Natural killer cell (primary cell): ENCODE data around the gene CFB. TPM values are rescaled to one million over a fixed set of nuclear protein-coding genes. Genes with fewer than 3 reads are reported as not detected.

Experiments
- ATAC-seq, 3 donors: fragments of 150-1000 bp in 2 of 3; fragments of 200-7000 bp in 1 of 3; cut with Tn5 transposase; 1 replicate in 1 of 3; 2 replicates in 2 of 3; pipeline ENCODE4 v1.10.0; 2021; ENCODE audit warnings: mild to moderate bottlenecking in 2 of 3, moderate library complexity in 2 of 3
- DNase-seq, 2 donors: peaks; one replicate each; pipeline versions ENCODE4 v3.0.0 to v3.0.0-alpha.2; 2013 to 2021; ENCODE audit warnings: mixed read lengths in 1 of 2
- H3K27ac ChIP-seq: one replicate; pipeline ENCODE4 v1.5.1; 2013; ENCODE audit warnings: mild to moderate bottlenecking, low read length
- H3K27me3 ChIP-seq: one replicate; pipeline ENCODE4 v1.6.1; 2013; ENCODE audit warnings: low read length; ENCODE audit not compliant: control insufficient read depth, insufficient read depth
- H3K36me3 ChIP-seq: one replicate; pipeline ENCODE4 v1.6.1; 2013; ENCODE audit warnings: low read length; ENCODE audit not compliant: control insufficient read depth, insufficient read depth
- H3K4me1 ChIP-seq: one replicate; pipeline ENCODE4 v1.6.1; 2013; ENCODE audit warnings: low read length; ENCODE audit not compliant: control insufficient read depth, insufficient read depth
- H3K4me3 ChIP-seq: one replicate; pipeline ENCODE4 v1.5.1; 2013; ENCODE audit warnings: low read length
- H3K9me3 ChIP-seq: one replicate; pipeline ENCODE4 v1.6.1; 2013; ENCODE audit warnings: low read length; ENCODE audit not compliant: control insufficient read depth, insufficient read depth
- H3K27ac Mint-ChIP-seq, 2 donors: one replicate each; pipeline ENCODE4 v1.8.0; 2022; ENCODE audit warnings: mild to moderate bottlenecking in 2 of 2, mixed read lengths in 2 of 2, moderate library complexity in 1 of 2
- H3K27me3 Mint-ChIP-seq, 2 donors: one replicate each; pipeline ENCODE4 v1.8.0; 2022; ENCODE audit warnings: low read depth in 2 of 2, mixed read lengths in 2 of 2
- H3K36me3 Mint-ChIP-seq: one replicate; pipeline ENCODE4 v1.8.0; 2022; ENCODE audit warnings: mixed read lengths
- H3K4me1 Mint-ChIP-seq, 2 donors: one replicate each; pipeline ENCODE4 v1.8.0; 2022; ENCODE audit warnings: mixed read lengths in 2 of 2
- H3K4me3 Mint-ChIP-seq: one replicate; pipeline ENCODE4 v1.8.0; 2022; ENCODE audit warnings: mild to moderate bottlenecking, moderate library complexity, mixed read lengths
- H3K9me3 Mint-ChIP-seq, 2 donors: one replicate each; pipeline ENCODE4 v1.8.0; 2022; ENCODE audit warnings: mixed read lengths in 2 of 2
- WGBS: methylation state at CpG from one replicate; pipeline ENCODE4 v1.1.7; 2013; ENCODE audit warnings: missing lambda C conversion rate; ENCODE audit not compliant: insufficient coverage; 5-methylcytosine and 5-hydroxymethylcytosine counted together
- intact Hi-C: fragments of 100-400 bp; cut with micrococcal nuclease; formaldehyde crosslinking; loops from one replicate; pipeline ENCODE4 v1.14.2; 2022
- total RNA-seq, 4 donors: library from RNA; stranded (reverse); fragments of 120-200 nt in 1 of 4; gene quantifications; one replicate each; pipeline versions ENCODE4 v1.2.3 to v1.2.4, GENCODE V29; 2013 to 2022
- TF ChIP-seq, protein P1 (sequence below): fragments of 200-600 bp; IDR thresholded peaks from one replicate; pipeline ENCODE4 v1.8.0; 2022; ENCODE audit warnings: antibody characterized with exemption

The CFB gene
- total RNA-seq, 3 donors from 2014 or later (not counting 1 experiment from before 2014, with no cell fraction given): 0.45 TPM; not detected in 2

DNA sequence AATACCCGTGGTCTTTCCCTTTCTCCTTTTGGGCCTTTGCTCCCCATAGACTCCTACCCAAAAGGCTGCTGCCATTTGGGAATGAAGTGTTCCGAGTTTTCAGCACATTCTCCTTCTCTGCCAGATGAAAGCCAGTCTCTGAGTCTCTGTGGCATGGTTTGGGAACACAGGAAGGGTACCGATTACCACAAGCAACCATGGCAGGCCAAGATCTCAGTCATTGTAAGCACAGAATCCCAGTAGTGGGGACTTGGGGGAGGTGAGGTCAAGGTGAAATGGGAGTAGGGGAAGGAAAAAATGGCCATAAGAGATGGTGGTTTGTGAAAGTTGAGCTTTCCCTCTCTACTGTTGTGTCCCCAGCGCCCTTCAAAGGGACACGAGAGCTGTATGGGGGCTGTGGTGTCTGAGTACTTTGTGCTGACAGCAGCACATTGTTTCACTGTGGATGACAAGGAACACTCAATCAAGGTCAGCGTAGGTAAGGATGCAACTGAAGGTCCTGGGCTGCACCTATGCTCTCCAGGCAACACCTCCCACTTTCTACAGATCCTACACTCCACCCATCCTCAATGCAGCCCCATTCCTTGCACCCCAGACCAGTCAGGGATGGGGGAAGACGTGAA, 4.1 kb downstream of the CFB start:
- peaks cover 0 to 8% of the 10 kb centered on the region in 2 donors for H3K4me1 Mint-ChIP-seq
- ATAC-seq (no peak), DNase-seq (no peak)
- Histone ChIP-seq H3K4me3 (no peak overlapping the region), H3K36me3 (peaks cover 30% of the 10 kb centered on the region), H3K4me1 (no peaks in the 10 kb centered on the region), H3K9me3 (no peaks in the 10 kb centered on the region), H3K27me3 (no peaks in the 10 kb centered on the region), H3K27ac (no peak overlapping the region)
- H3K27me3 Mint-ChIP-seq: peaks cover 7 to 14% of the 10 kb centered on the region in 2 donors
- WGBS: 94% methylated on average over 7 of the region's 7 CpGs
- TF ChIP-seq, protein P1, sequence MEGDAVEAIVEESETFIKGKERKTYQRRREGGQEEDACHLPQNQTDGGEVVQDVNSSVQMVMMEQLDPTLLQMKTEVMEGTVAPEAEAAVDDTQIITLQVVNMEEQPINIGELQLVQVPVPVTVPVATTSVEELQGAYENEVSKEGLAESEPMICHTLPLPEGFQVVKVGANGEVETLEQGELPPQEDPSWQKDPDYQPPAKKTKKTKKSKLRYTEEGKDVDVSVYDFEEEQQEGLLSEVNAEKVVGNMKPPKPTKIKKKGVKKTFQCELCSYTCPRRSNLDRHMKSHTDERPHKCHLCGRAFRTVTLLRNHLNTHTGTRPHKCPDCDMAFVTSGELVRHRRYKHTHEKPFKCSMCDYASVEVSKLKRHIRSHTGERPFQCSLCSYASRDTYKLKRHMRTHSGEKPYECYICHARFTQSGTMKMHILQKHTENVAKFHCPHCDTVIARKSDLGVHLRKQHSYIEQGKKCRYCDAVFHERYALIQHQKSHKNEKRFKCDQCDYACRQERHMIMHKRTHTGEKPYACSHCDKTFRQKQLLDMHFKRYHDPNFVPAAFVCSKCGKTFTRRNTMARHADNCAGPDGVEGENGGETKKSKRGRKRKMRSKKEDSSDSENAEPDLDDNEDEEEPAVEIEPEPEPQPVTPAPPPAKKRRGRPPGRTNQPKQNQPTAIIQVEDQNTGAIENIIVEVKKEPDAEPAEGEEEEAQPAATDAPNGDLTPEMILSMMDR: no peak
- peak overlapping the region in 1 of 2 donors; percentile 35 for H3K27ac Mint-ChIP-seq
- peaks cover 12% of the 10 kb centered on the region for H3K36me3 Mint-ChIP-seq
- intact Hi-C loops: no loop called here
- H3K9me3 Mint-ChIP-seq: no peaks in the 10 kb centered on the region
- H3K4me3 Mint-ChIP-seq: no peak overlapping the region

DNA sequence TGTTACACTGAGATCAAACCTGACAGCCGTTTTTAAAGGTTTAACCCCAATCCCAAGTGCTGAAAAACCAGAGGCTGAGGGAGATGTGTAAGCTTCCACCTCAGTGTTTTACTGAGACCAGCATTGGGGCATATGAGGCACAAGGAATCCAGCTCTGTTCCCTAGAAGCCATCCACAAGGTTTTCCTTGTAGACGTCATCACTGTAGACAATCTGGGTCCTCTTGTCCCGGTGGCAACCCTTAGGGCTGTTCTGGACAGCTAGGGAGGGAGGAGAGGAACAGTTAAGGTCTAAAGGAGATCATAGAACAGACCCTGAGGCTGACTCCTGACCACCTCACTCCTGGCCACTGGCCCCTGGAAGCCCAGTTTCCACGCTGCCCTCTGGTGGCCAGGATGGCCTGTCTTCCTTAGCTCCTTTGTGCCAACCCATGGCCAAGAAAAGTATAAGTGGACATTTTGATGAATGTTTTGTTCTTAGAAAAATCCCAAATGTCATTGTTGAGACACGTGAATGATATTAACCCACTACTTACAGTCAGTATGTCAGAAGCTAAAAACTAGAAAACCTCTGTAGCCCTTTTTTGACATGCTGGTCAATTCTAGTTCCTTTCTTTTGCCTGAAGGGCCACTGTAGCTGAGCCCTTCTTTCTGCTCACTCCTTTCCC, 6.4 kb downstream of the CFB start:
- Mint-ChIP-seq H3K4me1 (peaks cover 3 to 11% of the 10 kb centered on the region in 2 donors), H3K4me3 (no peak overlapping the region), H3K36me3 (peaks cover 14% of the 10 kb centered on the region), H3K27ac (peak overlapping the region in 1 of 2 donors; percentile 19), H3K9me3 (no peaks in the 10 kb centered on the region), H3K27me3 (no peaks in the 10 kb centered on the region)
- ATAC-seq (peak; percentile 50 to 73 (median 65)), DNase-seq (peak in 1 of 2 donors; percentile 59)
- Histone ChIP-seq H3K27me3 (no peaks in the 10 kb centered on the region), H3K4me1 (no peaks in the 10 kb centered on the region), H3K4me3 (no peak overlapping the region), H3K9me3 (no peaks in the 10 kb centered on the region), H3K27ac (no peak overlapping the region), H3K36me3 (peaks cover 43% of the 10 kb centered on the region)
- TF ChIP-seq, protein P1: peak; percentile 52
- intact Hi-C loops: no loop called here
- WGBS: 77% methylated on average over 5 of the region's 5 CpGs

DNA sequence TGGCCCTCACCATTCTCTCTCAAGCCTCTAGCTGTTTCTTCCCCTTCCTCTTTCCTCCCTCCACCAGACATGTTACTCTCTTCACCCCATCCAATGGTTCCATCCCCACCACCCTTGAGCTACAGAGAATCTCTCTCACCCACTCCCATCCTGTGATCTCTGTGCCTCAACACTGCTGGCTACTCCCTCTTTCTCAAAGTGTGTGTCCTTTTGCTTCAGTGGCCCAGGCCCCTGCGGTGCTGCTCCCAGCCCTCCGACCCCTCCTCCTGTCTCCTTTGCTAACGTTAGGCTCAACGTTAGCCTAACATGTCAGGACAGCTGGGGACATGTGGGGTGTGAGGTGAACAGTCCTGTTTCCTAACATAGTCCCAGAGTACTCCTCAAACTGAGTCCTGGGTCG, 7.0 kb downstream of the CFB start:
- Mint-ChIP-seq H3K4me3 (no peak overlapping the region), H3K9me3 (no peaks in the 10 kb centered on the region), H3K4me1 (peaks cover 9 to 14% of the 10 kb centered on the region in 2 donors), H3K27ac (peak overlapping the region in 1 of 2 donors; percentile 19), H3K36me3 (peaks cover 14% of the 10 kb centered on the region), H3K27me3 (no peaks in the 10 kb centered on the region)
- intact Hi-C loops: no loop called here
- Histone ChIP-seq H3K27me3 (no peaks in the 10 kb centered on the region), H3K27ac (no peak overlapping the region), H3K9me3 (no peaks in the 10 kb centered on the region), H3K36me3 (peaks cover 43% of the 10 kb centered on the region), H3K4me3 (no peak overlapping the region), H3K4me1 (peaks cover under 1% of the 10 kb centered on the region)
- TF ChIP-seq, protein P1: no peak
- WGBS: 90% methylated on average over 5 of the region's 5 CpGs
- DNase-seq (no peak), ATAC-seq (peak in 1 of 3 donors; percentile 3)
